ENCODE data around the gene PFAS.

DNA sequence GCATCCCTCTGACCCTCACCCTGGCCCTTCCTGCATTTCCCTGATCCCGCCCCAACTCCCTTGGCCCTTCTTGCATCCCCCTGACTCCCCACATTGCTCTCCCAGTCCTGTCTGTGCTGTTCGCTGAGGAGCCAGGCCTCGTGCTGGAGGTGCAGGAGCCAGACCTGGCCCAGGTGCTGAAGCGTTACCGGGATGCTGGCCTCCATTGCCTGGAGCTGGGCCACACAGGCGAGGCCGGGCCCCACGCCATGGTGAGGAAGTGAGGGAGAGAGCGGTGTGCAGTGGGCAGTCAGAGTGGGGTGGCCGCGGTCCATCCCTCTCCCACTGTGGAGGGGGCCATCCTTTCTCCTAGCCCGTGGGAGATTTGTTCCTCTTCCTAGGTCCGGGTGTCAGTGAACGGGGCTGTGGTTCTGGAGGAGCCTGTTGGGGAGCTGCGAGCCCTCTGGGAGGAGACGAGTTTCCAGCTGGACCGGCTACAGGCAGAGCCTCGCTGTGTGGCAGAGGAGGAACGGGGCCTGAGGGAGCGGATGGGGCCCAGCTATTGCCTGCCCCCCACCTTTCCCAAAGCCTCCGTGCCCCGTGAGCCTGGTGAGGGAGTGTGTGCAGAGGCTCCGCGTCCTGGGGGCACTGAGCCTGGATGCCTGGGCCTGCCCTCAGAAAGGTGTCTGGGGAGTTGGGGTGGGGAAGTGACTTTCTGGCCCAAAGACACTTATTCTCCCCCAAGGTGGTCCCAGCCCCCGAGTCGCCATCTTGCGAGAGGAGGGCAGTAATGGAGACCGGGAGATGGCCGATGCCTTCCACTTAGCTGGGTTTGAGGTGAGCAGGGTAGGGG is 17.8 kb downstream of the PFAS start:
- TF ChIP-seq, protein P1, sequence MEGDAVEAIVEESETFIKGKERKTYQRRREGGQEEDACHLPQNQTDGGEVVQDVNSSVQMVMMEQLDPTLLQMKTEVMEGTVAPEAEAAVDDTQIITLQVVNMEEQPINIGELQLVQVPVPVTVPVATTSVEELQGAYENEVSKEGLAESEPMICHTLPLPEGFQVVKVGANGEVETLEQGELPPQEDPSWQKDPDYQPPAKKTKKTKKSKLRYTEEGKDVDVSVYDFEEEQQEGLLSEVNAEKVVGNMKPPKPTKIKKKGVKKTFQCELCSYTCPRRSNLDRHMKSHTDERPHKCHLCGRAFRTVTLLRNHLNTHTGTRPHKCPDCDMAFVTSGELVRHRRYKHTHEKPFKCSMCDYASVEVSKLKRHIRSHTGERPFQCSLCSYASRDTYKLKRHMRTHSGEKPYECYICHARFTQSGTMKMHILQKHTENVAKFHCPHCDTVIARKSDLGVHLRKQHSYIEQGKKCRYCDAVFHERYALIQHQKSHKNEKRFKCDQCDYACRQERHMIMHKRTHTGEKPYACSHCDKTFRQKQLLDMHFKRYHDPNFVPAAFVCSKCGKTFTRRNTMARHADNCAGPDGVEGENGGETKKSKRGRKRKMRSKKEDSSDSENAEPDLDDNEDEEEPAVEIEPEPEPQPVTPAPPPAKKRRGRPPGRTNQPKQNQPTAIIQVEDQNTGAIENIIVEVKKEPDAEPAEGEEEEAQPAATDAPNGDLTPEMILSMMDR (IDR thresholded peaks at IDR 0.05) = no peak
- TF ChIP-seq POLR2A (IDR thresholded peaks at IDR 0.05) = no peak

Data from esophagus squamous epithelium (tissue), 4 donors.